ENCODE data around the gene PRKN.

DNA sequence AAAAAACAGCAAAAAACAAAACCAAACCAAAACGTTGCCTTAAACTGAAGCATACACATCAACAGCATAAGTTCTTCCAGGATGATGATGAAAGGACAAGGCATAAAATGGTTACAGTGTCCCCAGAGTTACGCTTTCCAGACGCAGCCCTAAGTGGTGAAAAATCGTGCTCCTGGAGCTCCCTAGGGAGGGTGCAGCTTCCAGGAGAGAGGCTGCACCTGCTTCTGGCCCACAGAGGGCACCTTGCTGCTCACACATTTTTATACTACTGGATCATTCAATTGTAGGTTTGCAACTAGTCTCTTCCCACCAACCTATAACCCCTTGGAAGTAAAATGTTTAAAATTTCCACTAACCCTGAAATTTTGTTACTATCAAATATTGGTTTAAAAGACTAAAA, 115.0 kb downstream of the PRKN start:
- TF ChIP-seq HMGN3 (IDR thresholded peaks at IDR 0.05; ENCODE audit: borderline replicate concordance, extremely low read depth, insufficient read length, low read depth, low read length): no peak
- TF ChIP-seq DNMT1 (IDR thresholded peaks at IDR 0.05): no peak
- TF ChIP-seq TAF1 (IDR thresholded peaks at IDR 0.05; ENCODE audit: control insufficient read depth, extremely low read depth, insufficient read depth, low read length, severe bottlenecking): no peak
- no peak for TF ChIP-seq SIX5 (IDR thresholded peaks at IDR 0.05; ENCODE audit: borderline replicate concordance in 1 of 2, insufficient read depth in 1 of 2, low read depth in 1 of 2, low read length in 2 of 2)
- TF ChIP-seq POLR2A (conservative IDR thresholded peaks at IDR 0.05): no peak
- no peak for TF ChIP-seq TAF7 (tag; IDR thresholded peaks at IDR 0.05)
